Measurements from ENCODE around the gene POMP. TPM values are rescaled to one million over a fixed set of nuclear protein-coding genes. Genes with fewer than 3 reads are reported as not detected.

The POMP gene
- polyA plus RNA-seq, 5 donors, result 59.8 to 76.3 (median 65.3) TPM

Other genes with a start within 250 kb of the POMP start
- 10 to 100 TPM; 17.7 to 28.3 (median 22.9) TPM for gene FLT1, start 164.0 kb upstream of the POMP start, polyA plus RNA-seq (ENCODE audit: insufficient read depth in 1 of 5, insufficient read length in 5 of 5, low replicate concordance in 1 of 5)
- 1 to 10 TPM; 1.5 to 2.1 (median 1.6) TPM for gene SLC46A3, start 59.8 kb downstream of the POMP start, polyA plus RNA-seq (ENCODE audit: insufficient read depth in 1 of 5, insufficient read length in 5 of 5, low replicate concordance in 1 of 5)
- gene MTUS2, start 161.2 kb downstream of the POMP start, polyA plus RNA-seq (ENCODE audit: insufficient read depth in 1 of 5, insufficient read length in 5 of 5, low replicate concordance in 1 of 5), result 1 to 10 TPM in 1 of 5 donors, under 1 TPM in 4; 0.19 to 1.6 (median 0.31) TPM

Measured in right lung (tissue), 5 donors.